ENCODE measurements around the gene CCDC57.

The CCDC57 gene

GRCh38 chr17:82110298-82110697, 102.3 kb downstream of the CCDC57 start:
- no peak for DNase-seq (ENCODE audit: low read depth)

GRCh38 chr17:82108961-82109475, 103.6 kb downstream of the CCDC57 start:
- DNase-seq (ENCODE audit: low read depth): no peak
- TF ChIP-seq, protein P1, sequence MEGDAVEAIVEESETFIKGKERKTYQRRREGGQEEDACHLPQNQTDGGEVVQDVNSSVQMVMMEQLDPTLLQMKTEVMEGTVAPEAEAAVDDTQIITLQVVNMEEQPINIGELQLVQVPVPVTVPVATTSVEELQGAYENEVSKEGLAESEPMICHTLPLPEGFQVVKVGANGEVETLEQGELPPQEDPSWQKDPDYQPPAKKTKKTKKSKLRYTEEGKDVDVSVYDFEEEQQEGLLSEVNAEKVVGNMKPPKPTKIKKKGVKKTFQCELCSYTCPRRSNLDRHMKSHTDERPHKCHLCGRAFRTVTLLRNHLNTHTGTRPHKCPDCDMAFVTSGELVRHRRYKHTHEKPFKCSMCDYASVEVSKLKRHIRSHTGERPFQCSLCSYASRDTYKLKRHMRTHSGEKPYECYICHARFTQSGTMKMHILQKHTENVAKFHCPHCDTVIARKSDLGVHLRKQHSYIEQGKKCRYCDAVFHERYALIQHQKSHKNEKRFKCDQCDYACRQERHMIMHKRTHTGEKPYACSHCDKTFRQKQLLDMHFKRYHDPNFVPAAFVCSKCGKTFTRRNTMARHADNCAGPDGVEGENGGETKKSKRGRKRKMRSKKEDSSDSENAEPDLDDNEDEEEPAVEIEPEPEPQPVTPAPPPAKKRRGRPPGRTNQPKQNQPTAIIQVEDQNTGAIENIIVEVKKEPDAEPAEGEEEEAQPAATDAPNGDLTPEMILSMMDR (IDR thresholded peaks at IDR 0.05; ENCODE audit: low read depth, low read length, missing control alignments): no peak
- no peak overlapping the region for H3K4me3 ChIP-seq (ENCODE audit: low read depth, low read length)

More at GRCh38 chr17:82110298-82110697, 102.3 kb downstream of the CCDC57 start:
- H3K4me3 ChIP-seq (ENCODE audit: low read depth, low read length): no peak overlapping the region
- TF ChIP-seq, protein P1 (IDR thresholded peaks at IDR 0.05; ENCODE audit: low read depth, low read length, missing control alignments): no peak

DNA sequence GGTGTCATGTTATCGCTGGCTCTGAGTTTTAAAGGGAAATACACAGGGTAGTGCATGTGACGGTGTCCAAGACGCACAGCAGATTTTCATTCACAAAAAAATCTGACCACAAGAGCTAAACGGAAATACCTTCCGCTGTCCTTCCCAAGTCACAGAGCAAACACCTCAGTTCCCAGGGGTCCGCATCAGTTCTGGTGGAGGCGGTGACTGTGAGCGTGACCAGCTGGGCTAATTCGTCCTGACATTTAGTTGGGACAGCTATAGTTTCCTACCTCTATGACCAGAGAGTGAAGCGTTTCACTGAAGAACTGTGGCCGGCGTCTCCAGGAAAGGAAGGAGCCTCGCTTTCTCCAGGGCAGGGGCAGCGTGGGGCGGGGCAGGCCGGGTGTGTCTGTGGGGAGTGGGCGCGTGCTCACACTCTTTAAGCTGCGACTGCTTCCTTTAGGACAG, 104.1 kb downstream of the CCDC57 start:
- DNase-seq (ENCODE audit: low read depth): no peak
- TF ChIP-seq, protein P1 (IDR thresholded peaks at IDR 0.05; ENCODE audit: low read depth, low read length, missing control alignments): no peak
- no peak overlapping the region for H3K4me3 ChIP-seq (ENCODE audit: low read depth, low read length)

DNA sequence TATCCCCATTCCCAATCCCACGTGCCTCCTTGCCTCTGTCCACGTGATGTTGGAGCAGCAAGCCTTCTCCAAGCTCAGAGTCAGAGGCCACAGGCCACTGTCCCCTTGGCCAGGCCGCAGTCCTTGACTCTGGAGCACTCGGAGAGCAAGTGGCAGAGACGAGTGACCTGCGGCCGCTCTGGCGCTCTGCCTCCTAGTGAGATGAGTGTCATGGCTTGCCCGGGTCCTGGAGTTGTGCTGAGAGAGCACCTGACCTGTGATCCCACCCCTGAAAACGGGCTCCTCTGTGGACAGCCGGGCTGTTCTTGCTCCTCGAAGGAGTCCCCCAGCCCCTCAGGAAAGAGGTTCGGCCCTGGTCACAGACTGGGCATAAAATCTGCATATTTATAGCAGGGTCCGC, 104.6 kb downstream of the CCDC57 start:
- no peak overlapping the region for H3K4me3 ChIP-seq (ENCODE audit: low read depth, low read length)
- TF ChIP-seq, protein P1 (IDR thresholded peaks at IDR 0.05; ENCODE audit: low read depth, low read length, missing control alignments): no peak
- DNase-seq (ENCODE audit: low read depth): no peak

- no peak for DNase-seq (ENCODE audit: low read depth)
- no peak overlapping the region for H3K4me3 ChIP-seq (ENCODE audit: low read depth, low read length)
These were observed 105.2 kb downstream of the CCDC57 start for GRCh38 chr17:82107341-82107860.

DNA sequence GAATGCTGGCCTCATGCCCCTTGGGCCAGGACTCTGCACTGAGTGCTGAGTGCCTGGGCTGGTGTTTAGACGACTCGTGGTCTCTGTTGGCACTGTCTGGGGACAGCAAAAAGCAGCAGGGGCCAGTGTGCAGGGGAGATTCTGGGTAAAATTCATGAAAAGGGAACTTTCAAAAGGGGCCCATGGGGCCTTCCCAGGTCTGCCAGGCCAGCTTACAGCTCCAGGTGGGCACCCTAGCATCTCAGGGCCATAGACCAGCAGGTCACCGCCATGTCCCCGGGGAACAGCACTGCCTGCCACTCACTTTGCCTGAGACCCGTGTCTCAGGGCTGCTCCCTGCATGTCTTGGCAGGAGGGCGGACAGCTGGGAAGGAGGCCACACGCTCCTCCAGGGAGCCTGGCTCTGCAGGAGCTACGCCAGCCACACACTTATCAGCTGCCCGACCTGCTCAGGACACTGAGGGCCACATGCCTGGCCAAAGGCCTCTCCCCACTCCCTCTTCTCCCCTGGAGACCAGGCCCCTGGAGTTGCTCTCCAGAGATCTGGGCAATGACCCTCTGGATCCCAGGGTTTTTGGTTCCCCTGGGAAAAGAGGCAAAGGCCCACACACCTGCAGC, 105.8 kb downstream of the CCDC57 start:
- TF ChIP-seq, protein P1 (IDR thresholded peaks at IDR 0.05; ENCODE audit: low read depth, low read length, missing control alignments): no peak
- no peak for DNase-seq (ENCODE audit: low read depth)
- peak overlapping the region; percentile 63 for H3K4me3 ChIP-seq (ENCODE audit: low read depth, low read length)

More at GRCh38 chr17:82107341-82107860, 105.2 kb downstream of the CCDC57 start:
- TF ChIP-seq, protein P1 (IDR thresholded peaks at IDR 0.05; ENCODE audit: low read depth, low read length, missing control alignments): peak; percentile 36

Measured in GM12864 (cell line).